ENCODE results near the gene HMX3. TPM values are rescaled to one million over a fixed set of nuclear protein-coding genes. Genes with fewer than 3 reads are reported as not detected.

HMX3 gene
- total RNA-seq, 4 donors from 2014 or later, result 1.3 TPM; not detected in 3

DNA sequence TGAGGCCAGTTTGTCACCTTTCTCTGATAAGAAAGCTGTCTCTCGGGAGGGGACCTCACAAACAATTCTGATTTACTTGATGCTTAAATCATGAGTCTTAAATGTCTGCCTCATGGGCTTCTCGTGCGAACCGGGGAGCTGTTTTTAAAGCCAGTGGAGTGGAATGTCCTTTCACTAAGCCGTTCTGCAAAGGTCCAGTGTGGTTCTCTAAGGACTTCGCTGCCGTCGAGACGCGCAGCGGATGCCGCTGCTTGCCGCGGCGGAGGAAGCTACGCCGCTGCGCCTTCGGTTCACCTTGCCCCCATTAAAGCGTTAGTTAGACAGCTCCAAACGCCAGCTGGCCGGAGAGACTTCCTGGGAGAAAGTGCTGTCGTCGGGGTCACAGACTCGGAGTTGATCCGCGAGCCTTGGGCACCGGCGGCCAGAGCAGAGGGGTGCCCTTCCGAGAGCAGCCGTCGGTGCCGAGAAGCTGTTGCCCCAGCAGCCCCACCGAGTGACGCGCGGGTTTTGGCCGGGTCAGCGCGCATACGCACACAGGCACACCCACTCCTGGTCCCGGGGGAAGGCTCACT lies 1.3 kb upstream of the HMX3 start:
- TF ChIP-seq, protein P1, sequence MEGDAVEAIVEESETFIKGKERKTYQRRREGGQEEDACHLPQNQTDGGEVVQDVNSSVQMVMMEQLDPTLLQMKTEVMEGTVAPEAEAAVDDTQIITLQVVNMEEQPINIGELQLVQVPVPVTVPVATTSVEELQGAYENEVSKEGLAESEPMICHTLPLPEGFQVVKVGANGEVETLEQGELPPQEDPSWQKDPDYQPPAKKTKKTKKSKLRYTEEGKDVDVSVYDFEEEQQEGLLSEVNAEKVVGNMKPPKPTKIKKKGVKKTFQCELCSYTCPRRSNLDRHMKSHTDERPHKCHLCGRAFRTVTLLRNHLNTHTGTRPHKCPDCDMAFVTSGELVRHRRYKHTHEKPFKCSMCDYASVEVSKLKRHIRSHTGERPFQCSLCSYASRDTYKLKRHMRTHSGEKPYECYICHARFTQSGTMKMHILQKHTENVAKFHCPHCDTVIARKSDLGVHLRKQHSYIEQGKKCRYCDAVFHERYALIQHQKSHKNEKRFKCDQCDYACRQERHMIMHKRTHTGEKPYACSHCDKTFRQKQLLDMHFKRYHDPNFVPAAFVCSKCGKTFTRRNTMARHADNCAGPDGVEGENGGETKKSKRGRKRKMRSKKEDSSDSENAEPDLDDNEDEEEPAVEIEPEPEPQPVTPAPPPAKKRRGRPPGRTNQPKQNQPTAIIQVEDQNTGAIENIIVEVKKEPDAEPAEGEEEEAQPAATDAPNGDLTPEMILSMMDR (IDR thresholded peaks at IDR 0.05), result no peak
- ATAC-seq (ENCODE audit: low FRiP score) (peak; percentile 17), DNase-seq (ENCODE audit: low spot score) (no peak)

DNA sequence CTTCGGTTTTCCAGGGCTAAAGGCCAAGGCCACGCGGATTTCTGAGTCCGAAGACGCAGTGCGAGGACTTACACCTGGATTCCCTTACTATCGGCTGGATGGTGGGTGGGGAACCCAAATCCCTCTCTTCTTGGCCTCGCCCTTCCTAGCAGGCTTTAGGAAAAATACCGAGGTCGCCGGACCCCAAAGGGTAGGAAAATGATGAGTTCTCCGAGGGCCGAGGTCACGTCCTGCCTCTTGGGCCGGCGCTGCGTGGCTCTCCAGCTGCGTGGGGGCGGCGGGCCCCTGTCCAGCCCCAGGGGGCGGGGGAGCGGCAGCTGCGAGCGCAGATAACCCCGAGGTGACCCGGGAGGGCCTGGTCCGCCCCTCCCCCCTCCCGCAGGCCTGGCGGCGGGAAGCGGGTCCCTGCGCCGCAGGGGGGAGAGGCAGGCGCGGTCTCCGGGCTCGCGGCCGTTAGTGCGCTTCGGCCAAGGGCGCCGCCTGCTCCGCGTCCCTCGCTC lies 805 bp upstream of the HMX3 start:
- ATAC-seq (ENCODE audit: low FRiP score) (no peak), DNase-seq (ENCODE audit: low spot score) (no peak)
- TF ChIP-seq, protein P1 (IDR thresholded peaks at IDR 0.05), result no peak

DNA sequence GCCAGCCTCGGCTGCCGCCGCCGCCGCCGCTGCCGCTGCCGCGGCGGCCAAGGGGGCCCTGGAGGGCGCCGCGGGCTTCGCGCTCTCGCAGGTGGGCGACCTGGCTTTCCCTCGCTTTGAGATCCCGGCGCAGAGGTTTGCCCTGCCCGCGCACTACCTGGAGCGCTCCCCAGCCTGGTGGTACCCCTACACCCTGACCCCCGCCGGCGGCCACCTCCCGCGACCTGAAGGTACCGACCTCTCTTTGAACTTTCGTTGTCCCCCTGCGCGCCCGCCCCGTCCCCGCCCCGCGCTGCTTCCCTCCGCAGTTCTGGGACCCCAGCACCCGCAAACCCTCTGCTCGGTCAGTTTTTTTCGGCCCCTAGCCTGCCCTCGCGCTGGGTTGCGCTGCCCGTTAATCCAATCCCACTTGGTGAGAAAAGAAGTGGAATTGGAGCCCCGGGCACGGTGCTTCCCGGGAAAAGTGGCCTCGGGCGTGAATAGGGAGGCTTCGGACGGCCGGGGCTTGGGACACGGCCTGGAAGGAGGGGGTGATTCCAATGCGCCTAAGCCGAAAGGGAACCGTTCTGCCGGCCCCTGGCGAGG lies 543 bp downstream of the HMX3 start:
- ATAC-seq (ENCODE audit: low FRiP score) (no peak), DNase-seq (ENCODE audit: low spot score) (no peak)
- TF ChIP-seq, protein P1 (IDR thresholded peaks at IDR 0.05), result no peak

DNA sequence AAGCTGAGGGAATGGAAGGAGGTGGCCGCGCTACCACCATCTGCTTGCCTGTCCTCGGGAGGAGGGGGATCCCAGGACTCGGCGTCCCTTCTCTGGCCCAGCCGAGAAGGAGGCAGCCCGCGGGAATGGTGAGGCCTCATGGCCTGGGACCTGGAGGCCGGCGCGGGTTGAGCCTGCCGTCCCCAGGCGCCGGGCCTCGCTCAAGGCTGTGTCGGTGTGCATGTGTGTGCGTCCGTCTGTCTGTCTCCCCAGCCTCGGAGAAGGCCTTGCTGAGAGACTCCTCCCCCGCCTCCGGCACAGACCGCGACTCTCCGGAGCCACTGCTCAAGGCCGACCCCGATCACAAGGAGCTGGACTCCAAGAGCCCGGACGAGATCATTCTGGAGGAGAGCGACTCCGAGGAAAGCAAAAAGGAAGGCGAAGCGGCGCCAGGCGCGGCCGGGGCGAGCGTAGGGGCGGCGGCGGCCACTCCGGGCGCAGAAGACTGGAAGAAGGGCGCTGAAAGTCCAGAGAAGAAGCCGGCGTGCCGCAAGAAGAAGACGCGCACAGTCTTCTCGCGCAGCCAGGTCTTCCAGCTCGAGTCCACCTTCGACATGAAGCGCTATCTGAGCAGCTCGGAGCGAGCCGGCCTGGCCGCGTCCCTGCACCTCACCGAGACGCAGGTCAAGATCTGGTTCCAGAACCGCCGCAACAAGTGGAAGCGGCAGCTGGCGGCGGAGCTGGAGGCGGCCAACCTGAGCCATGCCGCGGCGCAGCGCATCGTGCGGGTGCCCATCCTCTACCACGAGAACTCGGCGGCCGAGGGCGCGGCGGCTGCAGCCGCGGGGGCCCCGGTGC lies 1.3 kb downstream of the HMX3 start:
- TF ChIP-seq, protein P1 (IDR thresholded peaks at IDR 0.05), result no peak
- DNase-seq (ENCODE audit: low spot score), result no peak
- no peak for ATAC-seq (ENCODE audit: low FRiP score)

DNA sequence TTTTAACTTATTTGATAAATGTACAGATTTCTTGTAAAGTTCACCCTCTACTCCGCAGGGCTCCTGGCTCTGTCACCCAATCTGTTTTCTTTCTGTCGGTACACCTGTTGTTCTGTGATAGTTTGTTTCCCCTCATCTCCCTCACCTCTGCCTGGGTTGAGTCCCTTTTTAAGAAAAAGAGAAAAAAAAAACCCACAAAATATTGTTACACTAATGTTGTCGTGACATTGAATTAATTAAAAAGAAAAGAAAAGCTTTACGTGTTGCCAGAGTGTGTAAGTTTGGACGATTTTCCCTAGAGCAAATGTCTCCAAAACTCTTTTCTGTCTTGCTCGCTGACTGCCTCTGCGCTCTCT lies 3.4 kb downstream of the HMX3 start:
- DNase-seq (ENCODE audit: low spot score), result no peak
- no peak for ATAC-seq (ENCODE audit: low FRiP score)
- TF ChIP-seq, protein P1 (IDR thresholded peaks at IDR 0.05), result no peak

DNA sequence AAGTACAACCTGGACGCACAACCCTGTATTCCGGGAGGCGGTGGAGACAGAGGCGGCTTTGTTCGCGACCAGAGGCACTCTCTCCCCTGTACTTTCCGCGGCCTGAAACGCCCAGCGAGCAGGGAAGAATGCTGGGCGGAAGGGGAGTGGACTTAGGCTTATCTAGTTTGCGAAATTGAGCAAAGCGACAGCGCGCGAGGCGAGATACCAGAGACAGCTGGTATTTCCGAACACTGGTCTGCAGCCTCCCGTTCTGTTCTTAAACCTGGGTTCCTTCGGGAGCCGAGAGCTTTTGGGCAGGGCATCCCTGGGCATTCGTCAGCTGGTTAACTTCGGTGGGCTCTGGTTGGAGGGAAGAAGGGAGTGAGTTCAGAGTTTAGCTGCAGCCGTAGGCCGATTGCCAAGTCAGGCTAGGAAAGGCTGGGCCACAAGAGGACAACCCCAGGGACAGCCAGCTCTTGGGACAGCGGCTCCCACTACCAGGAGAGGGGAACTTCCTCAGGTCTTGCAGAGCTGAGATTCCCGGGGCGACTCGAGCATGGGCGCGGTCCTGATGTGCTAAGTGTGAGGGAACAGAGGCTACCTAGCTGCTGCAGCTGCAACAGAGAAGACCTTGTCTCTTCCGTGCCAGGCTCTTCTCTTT lies 3.9 kb downstream of the HMX3 start:
- DNase-seq (ENCODE audit: low spot score) (no peak), ATAC-seq (ENCODE audit: low FRiP score) (no peak)
- TF ChIP-seq, protein P1 (IDR thresholded peaks at IDR 0.05), result no peak

Measured in omental fat pad (tissue), 4 donors.